ENCODE measurements around the gene KDM4C. TPM values are rescaled to one million over a fixed set of nuclear protein-coding genes. Genes with fewer than 3 reads are reported as not detected.
A peak's percentile ranks its signal among the peaks of the same experiment; 100 is the strongest.

The KDM4C gene
- total RNA-seq, 1 donor: 50.7 TPM

- Histone ChIP-seq H2AFZ (ENCODE audit: low read length) (no peak overlapping the region), H3K4me1 (ENCODE audit: insufficient read depth, low read length) (peaks cover 7% of the 10 kb centered on the region), H3K4me3 (ENCODE audit: insufficient read depth, low read length) (no peak overlapping the region), H3K36me3 (ENCODE audit: insufficient read depth, low read length) (no peaks in the 10 kb centered on the region), H3K9me3 (ENCODE audit: low read depth, low read length) (no peaks in the 10 kb centered on the region), H3K79me2 (ENCODE audit: insufficient read depth, low read length) (no peaks in the 10 kb centered on the region), H3K4me2 (ENCODE audit: insufficient read depth, low read length) (no peak overlapping the region), H3K27me3 (ENCODE audit: insufficient read depth, low read length) (no peaks in the 10 kb centered on the region), H4K20me1 (ENCODE audit: insufficient read depth, low read length) (peaks cover under 1% of the 10 kb centered on the region), H3K27ac (ENCODE audit: low read depth, low read length) (no peak overlapping the region)
- DNase-seq (ENCODE audit: insufficient read length, low spot score, missing footprints): peak; percentile 43
- TF ChIP-seq, protein P1, sequence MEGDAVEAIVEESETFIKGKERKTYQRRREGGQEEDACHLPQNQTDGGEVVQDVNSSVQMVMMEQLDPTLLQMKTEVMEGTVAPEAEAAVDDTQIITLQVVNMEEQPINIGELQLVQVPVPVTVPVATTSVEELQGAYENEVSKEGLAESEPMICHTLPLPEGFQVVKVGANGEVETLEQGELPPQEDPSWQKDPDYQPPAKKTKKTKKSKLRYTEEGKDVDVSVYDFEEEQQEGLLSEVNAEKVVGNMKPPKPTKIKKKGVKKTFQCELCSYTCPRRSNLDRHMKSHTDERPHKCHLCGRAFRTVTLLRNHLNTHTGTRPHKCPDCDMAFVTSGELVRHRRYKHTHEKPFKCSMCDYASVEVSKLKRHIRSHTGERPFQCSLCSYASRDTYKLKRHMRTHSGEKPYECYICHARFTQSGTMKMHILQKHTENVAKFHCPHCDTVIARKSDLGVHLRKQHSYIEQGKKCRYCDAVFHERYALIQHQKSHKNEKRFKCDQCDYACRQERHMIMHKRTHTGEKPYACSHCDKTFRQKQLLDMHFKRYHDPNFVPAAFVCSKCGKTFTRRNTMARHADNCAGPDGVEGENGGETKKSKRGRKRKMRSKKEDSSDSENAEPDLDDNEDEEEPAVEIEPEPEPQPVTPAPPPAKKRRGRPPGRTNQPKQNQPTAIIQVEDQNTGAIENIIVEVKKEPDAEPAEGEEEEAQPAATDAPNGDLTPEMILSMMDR (IDR thresholded peaks at IDR 0.05; ENCODE audit: extremely low read depth, low read depth, low read length): no peak
These were observed 111.5 kb downstream of the KDM4C start for GRCh38 chr9:6869081-6869948.

DNA sequence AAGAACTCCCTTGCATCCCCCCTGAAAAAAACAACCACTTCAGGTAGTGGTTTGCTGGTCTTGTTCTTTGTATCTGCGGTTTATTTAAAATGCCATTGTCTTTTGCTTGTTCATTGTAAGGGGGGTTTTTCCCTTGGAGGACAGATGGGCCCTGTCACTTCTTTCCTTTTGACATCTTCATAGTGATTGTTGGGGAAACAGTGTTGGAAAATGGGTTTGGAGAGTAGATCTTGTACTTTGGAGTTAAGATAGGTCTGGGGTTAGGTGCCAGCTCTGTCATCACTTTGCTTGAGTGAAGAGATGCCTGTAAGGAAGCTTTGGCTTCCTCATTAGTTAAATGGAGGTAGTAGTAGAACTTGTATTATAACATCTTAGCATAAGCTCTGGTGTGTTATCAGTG is 112.4 kb downstream of the KDM4C start:
- no peaks in the 10 kb centered on the region for H3K9me3 ChIP-seq (ENCODE audit: low read depth, low read length)
- TF ChIP-seq, protein P1 (IDR thresholded peaks at IDR 0.05; ENCODE audit: extremely low read depth, low read depth, low read length): no peak
- no peak overlapping the region for H2AFZ ChIP-seq (ENCODE audit: low read length)
- no peak overlapping the region for H3K4me3 ChIP-seq (ENCODE audit: insufficient read depth, low read length)
- H3K4me2 ChIP-seq (ENCODE audit: insufficient read depth, low read length): no peak overlapping the region
- H3K36me3 ChIP-seq (ENCODE audit: insufficient read depth, low read length): no peaks in the 10 kb centered on the region
- DNase-seq (ENCODE audit: insufficient read length, low spot score, missing footprints): no peak
- peaks cover 3% of the 10 kb centered on the region for H4K20me1 ChIP-seq (ENCODE audit: insufficient read depth, low read length)
- H3K27ac ChIP-seq (ENCODE audit: low read depth, low read length): no peak overlapping the region
- no peaks in the 10 kb centered on the region for H3K27me3 ChIP-seq (ENCODE audit: insufficient read depth, low read length)
- peaks cover 7% of the 10 kb centered on the region for H3K4me1 ChIP-seq (ENCODE audit: insufficient read depth, low read length)
- peaks cover 4% of the 10 kb centered on the region for H3K79me2 ChIP-seq (ENCODE audit: insufficient read depth, low read length)

DNA sequence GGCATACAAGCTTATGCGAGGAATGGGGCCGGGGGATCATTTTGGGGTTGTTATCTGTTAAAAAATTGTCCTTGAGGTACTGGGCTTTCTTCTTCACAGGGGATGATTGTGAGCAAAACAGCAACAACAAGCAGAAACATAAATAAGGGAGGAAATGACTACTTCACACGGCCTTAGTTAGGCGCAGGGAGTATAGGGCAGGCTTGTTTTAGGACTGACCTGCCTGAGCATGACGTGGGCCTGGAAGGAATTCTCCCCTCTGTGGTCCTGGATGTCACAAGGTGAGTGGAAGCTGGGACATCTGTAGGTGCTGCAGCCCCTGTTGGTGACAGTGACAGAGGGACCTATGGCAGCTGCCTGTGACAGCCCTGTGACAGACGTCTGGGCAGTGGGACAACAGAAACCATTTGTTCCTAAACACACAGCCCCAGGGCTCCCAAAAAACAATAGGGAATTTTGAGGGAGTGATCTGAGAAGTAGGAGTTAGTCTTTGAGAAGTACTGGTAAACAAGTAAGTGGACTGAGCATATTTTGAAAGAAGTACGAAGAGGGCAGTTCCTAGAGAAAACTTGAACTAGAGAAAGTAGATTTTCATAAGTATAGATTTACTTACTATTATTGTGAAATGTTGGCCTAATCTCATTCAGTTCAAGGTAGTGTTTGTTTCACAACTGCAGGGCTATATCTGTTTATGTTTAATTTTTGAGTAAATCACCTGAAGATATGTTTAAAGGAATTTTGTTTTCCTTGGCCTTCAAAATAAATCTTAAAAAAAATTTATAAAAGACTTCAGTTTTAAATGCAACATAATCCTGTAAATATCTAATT is 113.1 kb downstream of the KDM4C start:
- DNase-seq (ENCODE audit: insufficient read length, low spot score, missing footprints): no peak
- Histone ChIP-seq H3K4me2 (ENCODE audit: insufficient read depth, low read length) (no peak overlapping the region), H3K79me2 (ENCODE audit: insufficient read depth, low read length) (peaks cover 10% of the 10 kb centered on the region), H3K36me3 (ENCODE audit: insufficient read depth, low read length) (no peaks in the 10 kb centered on the region), H3K4me1 (ENCODE audit: insufficient read depth, low read length) (peaks cover 7% of the 10 kb centered on the region), H3K27me3 (ENCODE audit: insufficient read depth, low read length) (no peaks in the 10 kb centered on the region), H3K4me3 (ENCODE audit: insufficient read depth, low read length) (no peak overlapping the region), H3K9me3 (ENCODE audit: low read depth, low read length) (no peaks in the 10 kb centered on the region), H2AFZ (ENCODE audit: low read length) (no peak overlapping the region), H3K27ac (ENCODE audit: low read depth, low read length) (no peak overlapping the region), H4K20me1 (ENCODE audit: insufficient read depth, low read length) (peaks cover 3% of the 10 kb centered on the region)
- TF ChIP-seq, protein P1 (IDR thresholded peaks at IDR 0.05; ENCODE audit: extremely low read depth, low read depth, low read length): no peak

DNA sequence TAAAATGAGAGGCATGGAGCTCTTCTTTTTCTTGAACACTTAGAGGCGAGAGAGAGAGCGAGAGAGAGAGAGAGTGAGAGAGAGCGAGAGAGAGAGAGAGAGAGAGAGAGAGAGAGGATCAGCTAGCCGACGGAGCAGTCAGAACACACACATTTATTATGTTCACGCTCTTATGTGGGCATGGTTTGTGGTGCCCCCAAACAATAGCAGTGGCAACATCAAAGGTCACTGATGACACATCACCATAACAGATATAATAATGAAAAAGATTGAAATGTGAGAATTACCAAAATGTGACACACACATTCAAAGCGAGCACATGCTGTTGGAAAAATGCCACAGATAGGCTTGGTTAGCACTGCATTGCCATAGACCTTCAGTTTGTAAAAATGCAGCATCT is 116.1 kb downstream of the KDM4C start:
- no peak for DNase-seq (ENCODE audit: insufficient read length, low spot score, missing footprints)

More for the DNA sequence above, 116.1 kb downstream of the KDM4C start:
- peak overlapping the region; percentile 28 for H3K4me2 ChIP-seq (ENCODE audit: insufficient read depth, low read length)
- no peak overlapping the region for H2AFZ ChIP-seq (ENCODE audit: low read length)
- H3K4me3 ChIP-seq (ENCODE audit: insufficient read depth, low read length): no peak overlapping the region
- peaks cover 3% of the 10 kb centered on the region for H4K20me1 ChIP-seq (ENCODE audit: insufficient read depth, low read length)
- no peaks in the 10 kb centered on the region for H3K36me3 ChIP-seq (ENCODE audit: insufficient read depth, low read length)
- H3K79me2 ChIP-seq (ENCODE audit: insufficient read depth, low read length): peaks cover 26% of the 10 kb centered on the region
- TF ChIP-seq, protein P1 (IDR thresholded peaks at IDR 0.05; ENCODE audit: extremely low read depth, low read depth, low read length): no peak
- no peak overlapping the region for H3K27ac ChIP-seq (ENCODE audit: low read depth, low read length)
- peaks cover 24% of the 10 kb centered on the region for H3K4me1 ChIP-seq (ENCODE audit: insufficient read depth, low read length)
- no peaks in the 10 kb centered on the region for H3K9me3 ChIP-seq (ENCODE audit: low read depth, low read length)
- no peaks in the 10 kb centered on the region for H3K27me3 ChIP-seq (ENCODE audit: insufficient read depth, low read length)

Data from osteoblast (primary cell).